K562 (cell line): ENCODE results near the gene CCDC61. TPM values are rescaled to one million over a fixed set of nuclear protein-coding genes. Genes with fewer than 3 reads are reported as not detected.
A peak's percentile ranks its signal among the peaks of the same experiment; 100 is the strongest.

ENCODE experiments used
- ATAC-seq: fragments of 200-7000 bp; cut with Tn5 transposase; 3 replicates; pipeline ENCODE4 v1.9.1; 2020; ENCODE audit warnings: moderate library complexity
- BruUV-seq: library from RNA; stranded (reverse); fragments of 400-500 nt; replicated peaks from 2 replicates; lab custom pipeline; 2021; lab: Mats Ljungman, UMichigan
- CTCF ChIA-PET: fragments of 300-600 bp; formaldehyde crosslinking; extraction: SDS; loops from one replicate; lab custom pipeline; 2021; ENCODE audit warnings: low intra/inter-chr PET ratio; lab: Yijun Ruan, JAX
- POLR2A ChIA-PET: fragments of 300-600, 350-650 bp; sonication (Branson Sonifier 250); formaldehyde crosslinking; extraction: SDS; loops from one replicate; lab custom pipeline; 2021; ENCODE audit warnings: antibody characterized with exemption, inconsistent platforms; lab: Yijun Ruan, JAX
- DNase-seq, 4 experiments: peaks; one replicate each; pipeline versions ENCODE4 v3.0.0 to v3.0.0-alpha.2; 2011 to 2018; ENCODE audit warnings: low spot score in 3 of 4, mixed read lengths in 3 of 4; ENCODE audit errors: extremely low read depth in 1 of 4
- FAIRE-seq: peaks from 2 replicates; lab custom pipeline; 2011; peaks lifted over from hg19 to GRCh38; lab: Jason Lieb, UNC
- H2AFZ ChIP-seq: 2 replicates; pipeline ENCODE4 v1.6.0; 2011; ENCODE audit warnings: low read depth, low read length, control low read depth, inconsistent platforms
- H3K27ac ChIP-seq: fragments of 200-600 bp; 3 replicates; pipeline ENCODE4 v1.8.0; 2011; ENCODE audit warnings: low read depth, mild to moderate bottlenecking, control low read depth, inconsistent platforms, low read length, moderate library complexity, mixed read lengths; ENCODE audit errors: extremely low read depth
- H3K27me3 ChIP-seq, 2 experiments: fragments of 300-600 bp in 1 of 2; 2 replicates in 1 of 2; 3 replicates in 1 of 2; pipeline versions ENCODE4 v1.6.0 to v1.8.0; 2011; ENCODE audit warnings: inconsistent platforms in 2 of 2, low read length in 2 of 2, mild to moderate bottlenecking in 1 of 2, mixed read lengths in 1 of 2, moderate library complexity in 1 of 2; ENCODE audit not compliant: control insufficient read depth in 2 of 2, insufficient read depth in 2 of 2
- H3K36me3 ChIP-seq: fragments of 300-600 bp; 3 replicates; pipeline ENCODE4 v1.8.0; 2011; ENCODE audit warnings: mild to moderate bottlenecking, low read length, inconsistent platforms; ENCODE audit not compliant: control insufficient read depth, insufficient read depth
- H3K4me1 ChIP-seq, 2 experiments: fragments of 200-600 bp in 1 of 2; replicated peaks in 1 of 2; 2 replicates in 1 of 2; 3 replicates in 1 of 2; pipeline versions ENCODE4 v1.5.1 to v1.8.0; 2011; ENCODE audit warnings: inconsistent platforms in 2 of 2, low read length in 2 of 2, mild to moderate bottlenecking in 1 of 2, mixed read lengths in 1 of 2, moderate library complexity in 1 of 2; ENCODE audit not compliant: control insufficient read depth in 2 of 2, insufficient read depth in 2 of 2
- H3K4me2 ChIP-seq: 2 replicates; pipeline ENCODE4 v1.6.1; 2011; ENCODE audit warnings: low read length, control low read depth, inconsistent platforms, mixed read lengths; ENCODE audit not compliant: insufficient read depth
- H3K4me3 ChIP-seq: fragments of 200-600 bp; sonication (generic), shearing (Covaris generic); 2 replicates; pipeline ENCODE4 v1.5.1; 2016; ENCODE audit warnings: control low read depth, inconsistent platforms
- H3K79me2 ChIP-seq: fragments of 200-600 bp; 3 replicates; pipeline ENCODE4 v1.8.0; 2011; ENCODE audit warnings: low read length, inconsistent platforms; ENCODE audit not compliant: control insufficient read depth, insufficient read depth
- H3K9ac ChIP-seq, 2 experiments: 2 replicates each; pipeline versions ENCODE4 v1.6.0 to v1.6.1; 2011; ENCODE audit warnings: low read depth in 2 of 2, low read length in 2 of 2, control low read depth in 1 of 2, inconsistent platforms in 1 of 2, mild to moderate bottlenecking in 1 of 2, mixed read lengths in 1 of 2; ENCODE audit not compliant: insufficient read depth in 1 of 2
- H3K9me1 ChIP-seq: one replicate; pipeline ENCODE4 v1.6.0; 2011; ENCODE audit warnings: inconsistent platforms, mild to moderate bottlenecking, low read length, moderate library complexity; ENCODE audit not compliant: control insufficient read depth, insufficient read depth
- H3K9me3 ChIP-seq: replicated peaks from 2 replicates; pipeline ENCODE4 v1.5.1; 2011; ENCODE audit warnings: low read depth, low read length, inconsistent platforms; ENCODE audit not compliant: control insufficient read depth, insufficient read depth
- H4K20me1 ChIP-seq: replicated peaks from 2 replicates; pipeline ENCODE4 v1.6.1; 2011; ENCODE audit warnings: low read length, inconsistent platforms, mixed read lengths; ENCODE audit not compliant: control insufficient read depth, insufficient read depth
- CREM ChIP-seq: IDR thresholded peaks from 2 replicates; pipeline ENCODE4 v1.6.1; 2014; ENCODE audit warnings: antibody characterized with exemption, low read depth
- CTCF ChIP-seq, 3 experiments: IDR thresholded peaks in 2 of 3; conservative IDR thresholded peaks in 1 of 3; 2 replicates each; pipeline ENCODE4 v1.5.1; 2011 to 2012; ENCODE audit warnings: low read length in 3 of 3, mild to moderate bottlenecking in 3 of 3, control low read depth in 2 of 3, improper control_type of control experiment in 1 of 3, inconsistent platforms in 1 of 3, low read depth in 1 of 3, mixed read lengths in 1 of 3, moderate library complexity in 1 of 3; ENCODE audit not compliant: insufficient read depth in 2 of 3
- CTCFL ChIP-seq: IDR thresholded peaks from 2 replicates; pipeline ENCODE4 v1.6.1; 2011; ENCODE audit warnings: borderline replicate concordance, low read depth, mild to moderate bottlenecking, moderate library complexity, low read length; ENCODE audit not compliant: insufficient read depth, poor library complexity, severe bottlenecking
- MEIS2 ChIP-seq: fragments of 450-650 bp; IDR thresholded peaks from 2 replicates; pipeline ENCODE4 v1.6.1; 2014; ENCODE audit warnings: mild to moderate bottlenecking; ENCODE audit not compliant: partially characterized antibody
- NRF1 ChIP-seq, 2 experiments: fragments of 450-650 bp; IDR thresholded peaks in 1 of 2; conservative IDR thresholded peaks in 1 of 2; 2 replicates each; pipeline ENCODE4 v1.6.1; 2014; ENCODE audit warnings: mild to moderate bottlenecking in 2 of 2
- SRSF7 ChIP-seq: fragments of 200-400 bp; formaldehyde crosslinking; optimal IDR thresholded peaks from 2 replicates; pipeline ENCODE3; 2017; ENCODE audit warnings: mild to moderate bottlenecking, low read depth, low read length
- ZNF217 ChIP-seq: sonication (generic); formaldehyde crosslinking; IDR thresholded peaks from 2 replicates; pipeline ENCODE4 v1.8.0; 2022; ENCODE audit warnings: mild to moderate bottlenecking, missing genetic modification reagents
- whole genome bisulfite sequencing: fragments of 100-300 bp; shearing (Covaris generic); methylation state at CpG from one replicate; pipeline ENCODE4 v1.1.6; 2016; ENCODE audit warnings: low coverage, mixed read lengths; ENCODE audit not compliant: insufficient coverage; ENCODE audit errors: missing lambda C conversion rate; 5-methylcytosine and 5-hydroxymethylcytosine counted together
- in situ Hi-C: fragments of 300-500 bp; cut with MboI; formaldehyde crosslinking; loops from 4 replicates; pipeline ENCODE4 v1.15.0; 2018; ENCODE audit warnings: inconsistent platforms, mixed read lengths
- intact Hi-C: fragments of 100-400 bp; cut with micrococcal nuclease; formaldehyde crosslinking; loops from 2 replicates; pipeline ENCODE4 v1.14.2; 2022
- polyA plus RNA-seq, 8 experiments: library from polyadenylated mRNA; depleted of rRNA in 4 of 8; stranded (reverse) in 5 of 8; unstranded in 3 of 8; fragments of >200 nt; fragmentation: Nextera tagmentation in 2 of 8; fragmentation: Illumina TruSeq in 1 of 8; extraction: Ambion mirVana in 2 of 8; extraction: Trizol in 1 of 8; gene quantifications; 2 replicates each; pipeline versions ENCODE4 v1.2.1 to v1.2.3, GENCODE V29; 2011 to 2014; ENCODE audit warnings: inconsistent platforms in 1 of 8, missing spikeins in 1 of 8
- total RNA-seq, 7 experiments: library from RNA; depleted of rRNA in 6 of 7; stranded (reverse); fragments of >200 nt in 6 of 7; fragmentation: Illumina TruSeq in 2 of 7; extraction: Trizol in 2 of 7; gene quantifications; 2 replicates each; pipeline versions ENCODE4 v1.2.1 to v1.2.3, GENCODE V29; 2011 to 2021; ENCODE audit warnings: low replicate concordance in 1 of 7

CCDC61 gene
- total and polyA plus RNA-seq, 9 of the 15 experiments (the other 6 are each of a cell fraction or from before 2014, with no cell fraction given) = 0.07 to 27.0 (median 10.3) TPM

- H4K20me1 ChIP-seq = no peaks in the 10 kb centered on the region; the same call in 1 of the 2 replicates
- H3K4me3 ChIP-seq = no peak overlapping the region
- peak; percentile 95 for ATAC-seq
- H3K9ac ChIP-seq = no peak overlapping the region
- no peaks in the 10 kb centered on the region for H3K9me1 ChIP-seq
- no peak overlapping the region for H3K4me2 ChIP-seq
- TF ChIP-seq SRSF7 = no peak
- TF ChIP-seq MEIS2 = peak; percentile 14
- TF ChIP-seq CTCF (IDR thresholded peaks at IDR 0.05 in 2 of 3, conservative IDR thresholded peaks at IDR 0.05 in 1 of 3; ENCODE audit: insufficient read depth in 2 of 3, low read depth in 1 of 3, low read length in 3 of 3) = peak in 2 of 3 experiments; percentile 11 to 20; a peak in 2 of 6 replicates
- 0 out of 2 replicates have a peak, but pooled peaks have one; percentile 13 for TF ChIP-seq CREM
- TF ChIP-seq ZNF217 (CRISPR knock-in tag) = no peak
- peak; percentile 51 for TF ChIP-seq CTCFL
- TF ChIP-seq NRF1 (conservative IDR thresholded peaks at IDR 0.05 in 1 of 2, IDR thresholded peaks at IDR 0.05 in 1 of 2) = peak; percentile 53 to 67
- peaks cover 0 to 11% of the 10 kb centered on the region in 2 experiments; a peak in 2 of 5 replicates for H3K4me1 ChIP-seq
- ChIA-PET POLR2A (interaction anchor here (0.5 to 1.0 kb wide), 3 partner anchors 9 to 95 kb away, joined by 3 to 4 read pairs (median 3); partner anchors contain the start of gene CCDC61), CTCF (interaction anchor here (0.6 kb wide), 1 partner anchor 41 kb away, joined by 3 read pairs; no protein-coding TSS in a partner anchor)
- no peaks in the 10 kb centered on the region for H3K36me3 ChIP-seq
- H3K9me3 ChIP-seq = no peaks in the 10 kb centered on the region
- H3K79me2 ChIP-seq = no peaks in the 10 kb centered on the region
- no peak overlapping the region for H2AFZ ChIP-seq
- in situ Hi-C loops = no loop called here
- FAIRE-seq = no peak
- intact Hi-C loops = no loop called here
- peaks cover 23 to 50% of the 10 kb centered on the region in 2 experiments for H3K27me3 ChIP-seq
- no peak overlapping the region for H3K27ac ChIP-seq
- 26% methylated on average over 7 of the region's 19 CpGs for WGBS
- peak; percentile 39 to 53 (median 42) for DNase-seq
- no TSS peak for BruUV-seq
Measured at GRCh38 chr19:45960595-45961235, 34.6 kb upstream of the CCDC61 start.
